H9 (cell line): ENCODE measurements around the gene RNF215. TPM values are rescaled to one million over a fixed set of nuclear protein-coding genes. Genes with fewer than 3 reads are reported as not detected.
A peak's percentile ranks its signal among the peaks of the same experiment; 100 is the strongest.

Experiments
- DNase-seq: peaks from one replicate; pipeline ENCODE4 v3.0.0-alpha.2; 2017
- H2AFZ ChIP-seq: one replicate; pipeline ENCODE4 v1.6.1; 2013; ENCODE audit warnings: mild to moderate bottlenecking, low read length, control low read depth, moderate library complexity
- H2AK5ac ChIP-seq: 2 replicates; pipeline ENCODE4 v1.6.1; 2013; ENCODE audit warnings: low read length, control low read depth, mixed read lengths; ENCODE audit not compliant: insufficient read length
- H2BK120ac ChIP-seq: one replicate; pipeline ENCODE4 v1.6.1; 2013; ENCODE audit warnings: low read depth, mild to moderate bottlenecking, low read length, control low read depth, inconsistent platforms; ENCODE audit not compliant: poor library complexity, severe bottlenecking
- H2BK12ac ChIP-seq: 2 replicates; pipeline ENCODE4 v1.6.1; 2013; ENCODE audit warnings: low read length, control low read depth, mixed read lengths, low read depth; ENCODE audit not compliant: insufficient read length
- H2BK15ac ChIP-seq: 2 replicates; pipeline ENCODE4 v1.6.1; 2013; ENCODE audit warnings: low read depth, low read length, control low read depth
- H2BK20ac ChIP-seq: one replicate; pipeline ENCODE4 v1.6.1; 2013; ENCODE audit warnings: low read depth, mild to moderate bottlenecking, low read length, control low read depth, inconsistent platforms; ENCODE audit not compliant: poor library complexity, severe bottlenecking
- H2BK5ac ChIP-seq: 2 replicates; pipeline ENCODE4 v1.6.1; 2013; ENCODE audit warnings: low read length, control low read depth, mixed read lengths; ENCODE audit not compliant: insufficient read length
- H3K14ac ChIP-seq: 2 replicates; pipeline ENCODE4 v1.6.1; 2013; ENCODE audit warnings: low read length, control low read depth; ENCODE audit not compliant: insufficient read depth
- H3K18ac ChIP-seq: 2 replicates; pipeline ENCODE4 v1.6.1; 2013; ENCODE audit warnings: low read depth, mild to moderate bottlenecking, mixed read lengths, low read length, control low read depth; ENCODE audit not compliant: insufficient read length
- H3K23ac ChIP-seq: 2 replicates; pipeline ENCODE4 v1.6.1; 2013; ENCODE audit warnings: low read length, control low read depth, mixed read lengths, low read depth; ENCODE audit not compliant: insufficient read length
- H3K23me2 ChIP-seq: 2 replicates; pipeline ENCODE4 v1.6.1; 2013; ENCODE audit warnings: low read depth, mild to moderate bottlenecking, mixed read lengths, low read length, control low read depth; ENCODE audit not compliant: insufficient read length, poor library complexity, severe bottlenecking
- H3K27ac ChIP-seq: 2 replicates; pipeline ENCODE4 v1.5.1; 2013; ENCODE audit warnings: low read length, control low read depth, mixed read lengths, low read depth; ENCODE audit not compliant: insufficient read length
- H3K27me3 ChIP-seq: 2 replicates; pipeline ENCODE4 v1.6.1; 2013; ENCODE audit warnings: low read length, control low read depth, inconsistent platforms; ENCODE audit not compliant: insufficient read depth
- H3K4ac ChIP-seq: 2 replicates; pipeline ENCODE4 v1.6.1; 2013; ENCODE audit warnings: low read depth, mild to moderate bottlenecking, control low read depth, inconsistent platforms, low read length, moderate library complexity
- H3K4me1 ChIP-seq: 2 replicates; pipeline ENCODE4 v1.6.1; 2013; ENCODE audit warnings: low read length, control low read depth, inconsistent platforms; ENCODE audit not compliant: insufficient read depth
- H3K4me2 ChIP-seq: 2 replicates; pipeline ENCODE4 v1.6.1; 2013; ENCODE audit warnings: low read length, control low read depth, mixed read lengths; ENCODE audit not compliant: insufficient read length, insufficient read depth
- H3K56ac ChIP-seq: 2 replicates; pipeline ENCODE4 v1.6.1; 2013; ENCODE audit warnings: low read depth, mild to moderate bottlenecking, mixed read lengths, low read length, control low read depth; ENCODE audit not compliant: insufficient read length
- H3K79me1 ChIP-seq: 2 replicates; pipeline ENCODE4 v1.6.1; 2013; ENCODE audit warnings: low read depth, mild to moderate bottlenecking, moderate library complexity, low read length, control low read depth, inconsistent platforms; ENCODE audit not compliant: insufficient read depth, poor library complexity, severe bottlenecking
- H3K79me2 ChIP-seq: 2 replicates; pipeline ENCODE4 v1.6.1; 2013; ENCODE audit warnings: low read length, control low read depth, inconsistent platforms; ENCODE audit not compliant: insufficient read depth
- H3K9ac ChIP-seq: 2 replicates; pipeline ENCODE4 v1.6.1; 2013; ENCODE audit warnings: low read length, control low read depth, mixed read lengths; ENCODE audit not compliant: insufficient read length; ENCODE audit errors: extremely low read depth
- H3K9me3 ChIP-seq: one replicate; pipeline ENCODE4 v1.6.1; 2013; ENCODE audit warnings: low read depth, low read length, inconsistent platforms; ENCODE audit not compliant: control insufficient read depth
- H3T11ph ChIP-seq: one replicate; pipeline ENCODE4 v1.6.1; 2013; ENCODE audit warnings: mild to moderate bottlenecking, low read length, control low read depth, inconsistent platforms
- H4K20me1 ChIP-seq: one replicate; pipeline ENCODE4 v1.6.1; 2013; ENCODE audit not compliant: control insufficient read depth, insufficient read length, insufficient read depth
- H4K5ac ChIP-seq: 2 replicates; pipeline ENCODE4 v1.6.1; 2013; ENCODE audit warnings: low read depth, mild to moderate bottlenecking, mixed read lengths, low read length, control low read depth; ENCODE audit not compliant: insufficient read length
- H4K8ac ChIP-seq: replicated peaks from 2 replicates; pipeline ENCODE4 v1.6.1; 2013; ENCODE audit warnings: low read length, control low read depth, mixed read lengths, low read depth; ENCODE audit not compliant: insufficient read length
- H4K91ac ChIP-seq: 2 replicates; pipeline ENCODE4 v1.6.1; 2013; ENCODE audit warnings: low read depth, mild to moderate bottlenecking, moderate library complexity, mixed read lengths, low read length, control low read depth; ENCODE audit not compliant: insufficient read length
- H3K27ac Mint-ChIP-seq, 3 experiments: 2 replicates in 2 of 3; 3 replicates in 1 of 3; pipeline ENCODE4 v1.8.0; 2020 to 2021; ENCODE audit warnings: mixed read lengths in 3 of 3, mild to moderate bottlenecking in 1 of 3, moderate library complexity in 1 of 3
- H3K27me3 Mint-ChIP-seq: 2 replicates; pipeline ENCODE4 v1.8.0; 2021; ENCODE audit warnings: low read depth, mild to moderate bottlenecking, moderate library complexity, mixed read lengths
- H3K36me3 Mint-ChIP-seq, 3 experiments: 2 replicates in 2 of 3; 3 replicates in 1 of 3; pipeline ENCODE4 v1.8.0; 2020 to 2021; ENCODE audit warnings: low read depth in 3 of 3, mixed read lengths in 3 of 3; ENCODE audit not compliant: insufficient read depth in 1 of 3
- H3K4me1 Mint-ChIP-seq, 2 experiments: 2 replicates each; pipeline ENCODE4 v1.8.0; 2020; ENCODE audit warnings: mixed read lengths in 2 of 2
- H3K4me3 Mint-ChIP-seq, 2 experiments: 2 replicates in 1 of 2; 3 replicates in 1 of 2; pipeline ENCODE4 v1.8.0; 2020 to 2021; ENCODE audit warnings: mild to moderate bottlenecking in 2 of 2, mixed read lengths in 2 of 2, moderate library complexity in 1 of 2
- H3K9me3 Mint-ChIP-seq, 2 experiments: 2 replicates in 1 of 2; 3 replicates in 1 of 2; pipeline ENCODE4 v1.8.0; 2020; ENCODE audit warnings: mild to moderate bottlenecking in 2 of 2, mixed read lengths in 2 of 2, moderate library complexity in 1 of 2
- CTCF ChIP-seq: fragments of 200-600 bp; sonication (generic); conservative IDR thresholded peaks from 3 replicates; pipeline ENCODE4 v1.8.0; 2021; ENCODE audit warnings: antibody characterized with exemption, mild to moderate bottlenecking
- WGBS: extraction: QIAGEN DNeasy Blood & Tissue Kit; methylation state at CpG from one replicate; pipeline ENCODE4 v1.1.7; 2013; ENCODE audit warnings: missing lambda C conversion rate, low lambda C conversion rate, mixed read lengths; ENCODE audit not compliant: insufficient read length; ENCODE audit errors: extremely low coverage; 5-methylcytosine and 5-hydroxymethylcytosine counted together
- total RNA-seq: library from RNA; stranded (reverse); gene quantifications from 2 replicates; pipeline ENCODE4 v1.2.1, GENCODE V29; 2021

RNF215 gene
- total RNA-seq, 1 experiment from 2014 or later = 24.5 TPM

GRCh38 chr22:30425327-30425615, 38.1 kb upstream of the RNF215 start:
- no peaks in the 10 kb centered on the region; the same call in 1 of the 2 replicates for H3K27me3 Mint-ChIP-seq
- Histone ChIP-seq H3K18ac (no peak overlapping the region), H3K27ac (no peak overlapping the region), H4K20me1 (no peaks in the 10 kb centered on the region), H3K9me3 (no peaks in the 10 kb centered on the region), H3K9ac (no peak overlapping the region), H3K4me1 (peaks cover 7% of the 10 kb centered on the region; the same call in 1 of the 2 replicates), H3K56ac (no peak overlapping the region), H4K5ac (no peak overlapping the region), H3K23me2 (peaks cover 21% of the 10 kb centered on the region), H2AK5ac (no peak overlapping the region), H3K14ac (no peak overlapping the region), H3K79me2 (no peaks in the 10 kb centered on the region; the same call in 1 of the 2 replicates), H2BK15ac (no peak overlapping the region), H2BK5ac (no peak overlapping the region), H3K27me3 (no peaks in the 10 kb centered on the region), H2AFZ (peak overlapping the region; percentile 11), H3K23ac (no peak overlapping the region), H2BK20ac (no peak overlapping the region), H3K79me1 (no peaks in the 10 kb centered on the region), H3K4me2 (peak overlapping the region; percentile 83), H2BK12ac (no peak overlapping the region), H4K8ac (no peak overlapping the region), H4K91ac (no peak overlapping the region), H3T11ph (no peak overlapping the region), H2BK120ac (no peak overlapping the region), H3K4ac (no peak overlapping the region)
- H3K4me1 Mint-ChIP-seq = peaks cover 37 to 40% of the 10 kb centered on the region in 2 experiments
- H3K9me3 Mint-ChIP-seq = no peaks in the 10 kb centered on the region
- H3K27ac Mint-ChIP-seq = peak overlapping the region; percentile 88 to 97 (median 94)
- WGBS = no CpG with 5 or more reads among the region's 9 CpGs
- peak overlapping the region; percentile 87 to 92 for H3K4me3 Mint-ChIP-seq
- H3K36me3 Mint-ChIP-seq = peaks cover 14 to 35% (median 35%) of the 10 kb centered on the region in 3 experiments
- DNase-seq = no peak
- TF ChIP-seq CTCF = no peak
